SK-N-SH (cell line): Measurements from ENCODE around the gene KIF3C. TPM values are rescaled to one million over a fixed set of nuclear protein-coding genes. Genes with fewer than 3 reads are reported as not detected.

Source experiments
- CTCF ChIA-PET: fragments of 300-600, 350-600 bp; formaldehyde crosslinking; extraction: SDS; loops from one replicate; lab custom pipeline; 2021; lab: Yijun Ruan, JAX
- POLR2A ChIA-PET: fragments of 350-600 bp; sonication (Branson Sonifier 250); formaldehyde crosslinking; extraction: SDS; loops from one replicate; lab custom pipeline; 2020; ENCODE audit warnings: antibody characterized with exemption, inconsistent platforms; lab: Yijun Ruan, JAX
- DNase-seq: peaks from one replicate; pipeline ENCODE4 v3.0.0; 2012
- H2AFZ ChIP-seq: fragments of 200-600 bp; sonication (generic); 2 replicates; pipeline ENCODE4 v1.8.1; 2016; ENCODE audit warnings: antibody characterized with exemption, mild to moderate bottlenecking, low read depth
- H3F3A ChIP-seq: fragments of 200-600 bp; sonication (generic); replicated peaks from 2 replicates; pipeline ENCODE3; 2016; ENCODE audit warnings: antibody characterized with exemption, mild to moderate bottlenecking; ENCODE audit not compliant: insufficient read depth
- H3K27ac ChIP-seq, 2 experiments: fragments of 200-500 bp in 1 of 2; fragments of 200-600 bp in 1 of 2; sonication (Bioruptor generic) in 1 of 2; sonication (generic), shearing (Covaris generic) in 1 of 2; 2 replicates each; pipeline versions ENCODE4 v1.5.1 to v1.6.1; 2014 to 2016; ENCODE audit warnings: low read depth in 2 of 2, inconsistent platforms in 1 of 2, low read length in 1 of 2, mild to moderate bottlenecking in 1 of 2, mixed read lengths in 1 of 2
- H3K27me3 ChIP-seq: fragments of 200-600 bp; sonication (generic), shearing (Covaris generic); 2 replicates; pipeline ENCODE4 v1.6.1; 2016; ENCODE audit warnings: mixed run types; ENCODE audit not compliant: insufficient read depth
- H3K36me3 ChIP-seq, 2 experiments: fragments of 200-500 bp in 1 of 2; fragments of 200-600 bp in 1 of 2; sonication (Bioruptor generic) in 1 of 2; sonication (generic) in 1 of 2; replicated peaks in 1 of 2; 2 replicates each; pipeline versions ENCODE3 to v1.5.1; 2014 to 2016; ENCODE audit warnings: low read length in 1 of 2, mild to moderate bottlenecking in 1 of 2; ENCODE audit not compliant: insufficient read depth in 2 of 2, control insufficient read depth in 1 of 2
- H3K4me1 ChIP-seq, 2 experiments: fragments of 200-500 bp in 1 of 2; fragments of 200-600 bp in 1 of 2; sonication (Bioruptor generic) in 1 of 2; sonication (generic), shearing (Covaris generic) in 1 of 2; 2 replicates each; pipeline versions ENCODE4 v1.5.1 to v1.6.1; 2014 to 2016; ENCODE audit warnings: low read depth in 1 of 2, low read length in 1 of 2, mixed run types in 1 of 2; ENCODE audit not compliant: insufficient read depth in 2 of 2, control insufficient read depth in 1 of 2
- H3K4me2 ChIP-seq: fragments of 200-600 bp; sonication (generic), shearing (Covaris generic); 2 replicates; pipeline ENCODE4 v1.6.1; 2017; ENCODE audit warnings: mixed run types
- H3K4me3 ChIP-seq, 2 experiments: fragments of 200-500 bp in 1 of 2; fragments of 200-600 bp in 1 of 2; sonication (Bioruptor generic) in 1 of 2; sonication (generic), shearing (Covaris generic) in 1 of 2; 2 replicates each; pipeline versions ENCODE4 v1.5.1 to v1.8.1; 2014 to 2016; ENCODE audit warnings: low read depth in 2 of 2, inconsistent platforms in 1 of 2, low read length in 1 of 2, mild to moderate bottlenecking in 1 of 2, mixed read lengths in 1 of 2, moderate library complexity in 1 of 2
- H3K79me2 ChIP-seq: fragments of 200-600 bp; sonication (generic); 2 replicates; pipeline ENCODE4 v1.8.1; 2017; ENCODE audit warnings: mild to moderate bottlenecking; ENCODE audit not compliant: insufficient read depth
- H3K9ac ChIP-seq: fragments of 200-600 bp; sonication (generic); 2 replicates; pipeline ENCODE4 v1.6.1; 2017; ENCODE audit warnings: mixed run types
- H3K9me2 ChIP-seq: fragments of 200-600 bp; sonication (generic); 2 replicates; pipeline ENCODE4 v1.6.1; 2017; ENCODE audit warnings: mixed run types
- H3K9me3 ChIP-seq: fragments of 200-600 bp; sonication (generic); 2 replicates; pipeline ENCODE4 v1.6.1; 2017; ENCODE audit warnings: mixed run types, mild to moderate bottlenecking, moderate library complexity
- H4K20me1 ChIP-seq: fragments of 200-600 bp; sonication (generic); 2 replicates; pipeline ENCODE4 v1.6.1; 2017; ENCODE audit warnings: mild to moderate bottlenecking, mixed run types; ENCODE audit not compliant: insufficient read depth
- ELF1 ChIP-seq: IDR thresholded peaks from 2 replicates; pipeline ENCODE4 v1.4.0; 2012
- EP300 ChIP-seq, 2 experiments: IDR thresholded peaks; 2 replicates each; pipeline versions ENCODE4 v1.4.0 to v1.6.1; 2012; ENCODE audit warnings: borderline replicate concordance in 1 of 2, low read depth in 1 of 2, low read length in 1 of 2
- FOSL2 ChIP-seq: IDR thresholded peaks from 2 replicates; pipeline ENCODE4 v1.4.0; 2012; ENCODE audit warnings: low read depth, mild to moderate bottlenecking, moderate library complexity, borderline replicate concordance
- GABPA ChIP-seq: IDR thresholded peaks from 2 replicates; pipeline ENCODE4 v1.4.0; 2012; ENCODE audit warnings: low read depth, mild to moderate bottlenecking
- GATA2 ChIP-seq: sonication (generic); formaldehyde crosslinking; IDR thresholded peaks from 2 replicates; pipeline ENCODE4 v1.5.0; 2020; ENCODE audit warnings: mild to moderate bottlenecking, missing genetic modification reagents
- JUND ChIP-seq: IDR thresholded peaks from 2 replicates; pipeline ENCODE4 v1.4.0; 2012
- MAX ChIP-seq: IDR thresholded peaks from 2 replicates; pipeline ENCODE4 v1.4.0; 2012; ENCODE audit warnings: low read depth
- MXI1 ChIP-seq: IDR thresholded peaks from 2 replicates; pipeline ENCODE4 v1.6.1; 2012; ENCODE audit warnings: mild to moderate bottlenecking, low read depth, low read length, improper control_type of control experiment
- PBX3 ChIP-seq: IDR thresholded peaks from 2 replicates; pipeline ENCODE4; 2012
- POLR2AphosphoS5 ChIP-seq: IDR thresholded peaks from 2 replicates; pipeline ENCODE4 v1.6.1; 2012; ENCODE audit warnings: low read depth, low read length
- RCOR1 ChIP-seq: fragments of 150-350 bp; IDR thresholded peaks from 2 replicates; pipeline ENCODE4 v1.6.1; 2017; ENCODE audit warnings: antibody characterized with exemption, low read length
- RXRA ChIP-seq: IDR thresholded peaks from 2 replicates; pipeline ENCODE4 v1.4.0; 2012; ENCODE audit warnings: low read depth, mild to moderate bottlenecking, borderline replicate concordance
- SIN3A ChIP-seq: IDR thresholded peaks from 2 replicates; pipeline ENCODE4 v1.6.1; 2012; ENCODE audit warnings: low read depth, mild to moderate bottlenecking, low read length, moderate library complexity, borderline replicate concordance
- TAF1 ChIP-seq: IDR thresholded peaks from 2 replicates; pipeline ENCODE4 v1.6.1; 2012; ENCODE audit warnings: low read depth, mild to moderate bottlenecking, low read length, moderate library complexity, borderline replicate concordance
- TCF12 ChIP-seq: IDR thresholded peaks from 2 replicates; pipeline ENCODE4 v1.4.0; 2012
- TEAD4 ChIP-seq: IDR thresholded peaks from 2 replicates; pipeline ENCODE4 v1.4.0; 2012; ENCODE audit warnings: mild to moderate bottlenecking, borderline replicate concordance; ENCODE audit not compliant: insufficient read depth
- YY1 ChIP-seq: IDR thresholded peaks from 2 replicates; pipeline ENCODE4 v1.4.0; 2012; ENCODE audit warnings: low read depth, mild to moderate bottlenecking
- WGBS: methylation state at CpG from one replicate; pipeline ENCODE4 v1.1.6; 2017; ENCODE audit warnings: low lambda C conversion rate; 5-methylcytosine and 5-hydroxymethylcytosine counted together
- polyA plus RNA-seq, 3 experiments: library from polyadenylated mRNA; depleted of rRNA; stranded (reverse); fragments of >200 nt; gene quantifications; 2 replicates each; pipeline ENCODE4 v1.2.3, GENCODE V29; 2012
- TF ChIP-seq, protein P1 (sequence below): fragments of 150-350 bp; IDR thresholded peaks from 2 replicates; pipeline ENCODE4 v1.6.1; 2017; ENCODE audit warnings: antibody characterized with exemption, low read length, low read depth, borderline replicate concordance
- TF ChIP-seq, protein P2 (sequence below): fragments of 150-350 bp; IDR thresholded peaks from 2 replicates; pipeline ENCODE4 v1.6.1; 2016; ENCODE audit warnings: mild to moderate bottlenecking, low read depth, low read length

Gene KIF3C
- polyA plus RNA-seq, 1 of the 3 experiments (the other 2 are of a cell fraction) = 29.5 TPM

DNA sequence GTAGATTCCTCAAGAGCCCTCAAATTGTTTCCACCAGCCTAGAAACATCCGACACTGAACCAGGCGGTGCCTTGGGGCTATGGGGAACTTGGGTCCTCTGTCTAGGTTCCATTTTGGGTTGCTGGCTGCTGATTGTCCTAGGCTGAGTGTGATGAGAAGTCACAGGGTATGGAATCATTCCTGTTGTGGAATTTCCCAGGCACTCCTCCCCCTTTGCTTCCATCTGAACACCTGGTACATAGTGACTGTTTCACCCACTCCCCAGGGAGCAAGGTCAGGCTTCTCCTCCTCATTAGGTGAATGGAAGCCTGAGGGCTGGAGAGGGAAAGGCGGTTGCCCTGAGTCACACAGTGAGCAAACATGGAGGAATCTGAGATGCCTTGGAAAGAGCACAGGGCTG is 4.5 kb downstream of the KIF3C start:
- 68% methylated on average over 3 of the region's 3 CpGs for WGBS
- Histone ChIP-seq H3K9ac (no peak overlapping the region), H3K4me3 (peak overlapping the region; percentile 7 to 24; a peak in 3 of 4 replicates), H3K27me3 (no peaks in the 10 kb centered on the region), H3K4me2 (peak overlapping the region; percentile 99), H3K36me3 (peaks cover 7 to 9% of the 10 kb centered on the region in 2 experiments), H3K9me2 (no peaks in the 10 kb centered on the region), H3K27ac (peak overlapping the region; percentile 50 to 67), H3K4me1 (peaks cover 47 to 53% of the 10 kb centered on the region in 2 experiments), H3K9me3 (no peaks in the 10 kb centered on the region), H4K20me1 (peaks cover 6% of the 10 kb centered on the region; the same call in 1 of the 2 replicates), H3F3A (peaks cover 2% of the 10 kb centered on the region), H3K79me2 (peaks cover 88% of the 10 kb centered on the region), H2AFZ (no peak overlapping the region)
- no peak for TF ChIP-seq TCF12
- TF ChIP-seq FOSL2 = peak; percentile 46; the same call in 1 of the 2 replicates
- no peak for TF ChIP-seq MXI1
- DNase-seq = no peak
- POLR2A ChIA-PET = interaction anchor here (1.4 kb wide), 1 partner anchor 11 kb away, joined by 4 read pairs; no protein-coding TSS in a partner anchor
- CTCF ChIA-PET = interaction anchor here (1.0 to 6.7 kb wide), 6 partner anchors 14 to 167 kb away, joined by 3 to 51 read pairs (median 4); no protein-coding TSS in a partner anchor

DNA sequence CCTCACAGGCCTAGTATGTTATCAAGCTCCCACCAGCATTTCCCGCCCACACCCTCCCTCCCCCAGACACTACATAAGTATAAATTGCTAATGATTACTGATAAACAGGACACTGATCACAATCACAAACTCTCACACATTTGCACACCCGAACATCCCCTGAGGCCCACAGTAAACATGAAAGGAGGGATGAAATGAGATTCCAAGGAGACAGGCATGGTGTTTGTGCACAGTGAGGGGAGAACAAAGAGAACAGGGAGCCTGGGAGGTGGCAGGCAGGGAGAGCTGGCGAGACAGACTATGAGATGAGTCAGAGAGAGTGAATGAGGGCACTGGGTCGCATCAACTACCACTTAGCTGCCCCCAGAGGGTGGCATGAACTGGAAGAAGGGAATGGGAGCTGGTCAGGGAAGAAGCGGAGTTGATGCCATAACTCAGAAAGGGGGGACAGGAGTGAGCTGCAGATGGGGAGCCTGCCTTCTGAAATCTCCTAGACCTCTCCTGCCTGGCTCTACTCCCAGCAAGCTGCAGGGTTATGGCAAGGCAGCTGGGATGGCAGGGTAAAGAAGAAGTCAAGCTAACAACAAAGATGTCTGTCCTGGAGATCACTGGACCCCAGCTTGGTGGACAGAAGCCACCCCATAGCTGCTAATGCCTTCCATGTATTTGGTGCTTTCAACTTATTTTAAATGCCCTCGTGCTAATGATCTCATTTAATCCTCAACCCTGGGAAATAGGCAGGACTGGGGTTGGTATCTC is 5.1 kb downstream of the KIF3C start:
- TF ChIP-seq, protein P1, sequence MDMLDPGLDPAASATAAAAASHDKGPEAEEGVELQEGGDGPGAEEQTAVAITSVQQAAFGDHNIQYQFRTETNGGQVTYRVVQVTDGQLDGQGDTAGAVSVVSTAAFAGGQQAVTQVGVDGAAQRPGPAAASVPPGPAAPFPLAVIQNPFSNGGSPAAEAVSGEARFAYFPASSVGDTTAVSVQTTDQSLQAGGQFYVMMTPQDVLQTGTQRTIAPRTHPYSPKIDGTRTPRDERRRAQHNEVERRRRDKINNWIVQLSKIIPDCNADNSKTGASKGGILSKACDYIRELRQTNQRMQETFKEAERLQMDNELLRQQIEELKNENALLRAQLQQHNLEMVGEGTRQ = no peak
- no peak for TF ChIP-seq MAX
- TF ChIP-seq TAF1 = no peak
- TF ChIP-seq TEAD4 = no peak
- no peak for TF ChIP-seq SIN3A
- TF ChIP-seq ELF1 = no peak
- peak; percentile 22; the same call in 1 of the 2 replicates for TF ChIP-seq MXI1
- peak; percentile 62; the same call in 1 of the 2 replicates for TF ChIP-seq TCF12
- no peak; the same call in 1 of the 2 replicates for TF ChIP-seq PBX3
- no peak for TF ChIP-seq YY1
- no peak for TF ChIP-seq EP300 (IDR thresholded peaks at IDR 0.05; ENCODE audit: borderline replicate concordance in 1 of 2, low read depth in 1 of 2, low read length in 1 of 2)
- TF ChIP-seq, protein P2, sequence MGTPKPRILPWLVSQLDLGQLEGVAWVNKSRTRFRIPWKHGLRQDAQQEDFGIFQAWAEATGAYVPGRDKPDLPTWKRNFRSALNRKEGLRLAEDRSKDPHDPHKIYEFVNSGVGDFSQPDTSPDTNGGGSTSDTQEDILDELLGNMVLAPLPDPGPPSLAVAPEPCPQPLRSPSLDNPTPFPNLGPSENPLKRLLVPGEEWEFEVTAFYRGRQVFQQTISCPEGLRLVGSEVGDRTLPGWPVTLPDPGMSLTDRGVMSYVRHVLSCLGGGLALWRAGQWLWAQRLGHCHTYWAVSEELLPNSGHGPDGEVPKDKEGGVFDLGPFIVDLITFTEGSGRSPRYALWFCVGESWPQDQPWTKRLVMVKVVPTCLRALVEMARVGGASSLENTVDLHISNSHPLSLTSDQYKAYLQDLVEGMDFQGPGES = no peak
- TF ChIP-seq GATA2 (CRISPR knock-in tag) = peak; percentile 64
- TF ChIP-seq POLR2AphosphoS5 = 0 out of 2 replicates have a peak, but pooled peaks have one; percentile 21
- peak; percentile 65; the same call in 1 of the 2 replicates for TF ChIP-seq RCOR1
- TF ChIP-seq JUND = peak; percentile 59; the same call in 1 of the 2 replicates
- TF ChIP-seq RXRA = peak; percentile 65; the same call in 1 of the 2 replicates
- TF ChIP-seq GABPA = no peak
- peak; percentile 83; the same call in 1 of the 2 replicates for TF ChIP-seq FOSL2
- Histone ChIP-seq H2AFZ (no peak overlapping the region), H4K20me1 (peaks cover 6% of the 10 kb centered on the region; the same call in 1 of the 2 replicates), H3F3A (no peaks in the 10 kb centered on the region), H3K36me3 (peaks cover 7 to 9% of the 10 kb centered on the region in 2 experiments), H3K4me1 (peaks cover 51 to 53% of the 10 kb centered on the region in 2 experiments), H3K79me2 (peaks cover 93% of the 10 kb centered on the region), H3K9me2 (no peaks in the 10 kb centered on the region), H3K9me3 (no peaks in the 10 kb centered on the region), H3K27me3 (no peaks in the 10 kb centered on the region), H3K27ac (peak overlapping the region; percentile 50 to 67), H3K9ac (peak overlapping the region; percentile 47; the same call in 1 of the 2 replicates), H3K4me3 (peak overlapping the region; percentile 7 to 24; a peak in 3 of 4 replicates), H3K4me2 (peak overlapping the region; percentile 99)
- DNase-seq = peak; percentile 65
- CTCF ChIA-PET = interaction anchor here (1.0 to 6.7 kb wide), 6 partner anchors 10 to 168 kb away, joined by 3 to 51 read pairs (median 6); no protein-coding TSS in a partner anchor
- POLR2A ChIA-PET = interaction anchor here (0.5 to 1.4 kb wide), 2 partner anchors 10 to 17 kb away, joined by 3 to 4 read pairs; no protein-coding TSS in a partner anchor
- WGBS = 33% methylated on average over 6 of the region's 6 CpGs
